Body of pancreas (tissue), 4 donors: ENCODE measurements around the gene PLPP3. TPM values are rescaled to one million over a fixed set of nuclear protein-coding genes. Genes with fewer than 3 reads are reported as not detected.

ENCODE experiments used
- ATAC-seq: fragments of 150-250 bp; one replicate; pipeline ENCODE4 v1.9.1; 2016
- DNase-seq, 4 donors: peaks; one replicate each; pipeline ENCODE4 v3.0.0-alpha.2; 2019
- H3K27ac ChIP-seq, 4 donors: fragments of 200-600 bp; sonication (generic); 1 replicate in 3 of 4; 2 replicates in 1 of 4; pipeline versions ENCODE4 v1.5.1 to v1.6.1; 2016 to 2019; ENCODE audit warnings: mild to moderate bottlenecking in 1 of 4, mixed read lengths in 1 of 4, moderate library complexity in 1 of 4
- H3K27me3 ChIP-seq, 2 donors: fragments of 200-600 bp; sonication (generic); one replicate each; pipeline ENCODE4 v1.6.0; 2016; ENCODE audit warnings: mild to moderate bottlenecking in 1 of 2
- H3K36me3 ChIP-seq, 2 donors: fragments of 200-600 bp; sonication (generic); replicated peaks in 1 of 2; 2 replicates each; pipeline ENCODE4 v1.5.1; 2016; ENCODE audit warnings: low read depth in 2 of 2; ENCODE audit not compliant: insufficient read depth in 1 of 2
- H3K4me1 ChIP-seq: fragments of 200-600 bp; sonication (generic); one replicate; pipeline ENCODE4 v1.6.0; 2016
- H3K4me3 ChIP-seq, 2 donors: fragments of 200-600 bp; sonication (generic); 1 replicate in 1 of 2; 2 replicates in 1 of 2; pipeline ENCODE4 v1.5.1; 2016 to 2019
- H3K9me3 ChIP-seq, 3 donors: fragments of 200-600 bp; sonication (generic); 1 replicate in 2 of 3; 2 replicates in 1 of 3; pipeline ENCODE4 v1.5.1; 2016
- POLR2A ChIP-seq, 3 donors: fragments of 450-650 bp; IDR thresholded peaks; one replicate each; pipeline ENCODE4 v1.6.1; 2016; ENCODE audit warnings: antibody characterized with exemption in 3 of 3, mild to moderate bottlenecking in 2 of 3
- WGBS, 2 donors: methylation state at CpG; one replicate each; pipeline ENCODE4 v1.1.5; 2017; 5-methylcytosine and 5-hydroxymethylcytosine counted together
- intact Hi-C: fragments of 100-400 bp; cut with DNase I; formaldehyde crosslinking; loops from one replicate; pipeline ENCODE4 v1.15.1; 2023
- total RNA-seq, 2 donors: library from RNA; depleted of rRNA; stranded (reverse); fragments of >200 nt; gene quantifications; one replicate each; pipeline ENCODE4 v1.1.0, GENCODE V29; 2016
- TF ChIP-seq, protein P1 (sequence below), 7 experiments: fragments of 450-650 bp in 4 of 7; fragments of 200-600 bp in 3 of 7; sonication (generic) in 3 of 7; IDR thresholded peaks; one replicate each; pipeline ENCODE4 v1.5.1; 2016 to 2019; ENCODE audit warnings: antibody characterized with exemption in 7 of 7

Gene PLPP3
- total RNA-seq, 2 donors from 2014 or later, result 35.8 to 52.7 TPM

DNA sequence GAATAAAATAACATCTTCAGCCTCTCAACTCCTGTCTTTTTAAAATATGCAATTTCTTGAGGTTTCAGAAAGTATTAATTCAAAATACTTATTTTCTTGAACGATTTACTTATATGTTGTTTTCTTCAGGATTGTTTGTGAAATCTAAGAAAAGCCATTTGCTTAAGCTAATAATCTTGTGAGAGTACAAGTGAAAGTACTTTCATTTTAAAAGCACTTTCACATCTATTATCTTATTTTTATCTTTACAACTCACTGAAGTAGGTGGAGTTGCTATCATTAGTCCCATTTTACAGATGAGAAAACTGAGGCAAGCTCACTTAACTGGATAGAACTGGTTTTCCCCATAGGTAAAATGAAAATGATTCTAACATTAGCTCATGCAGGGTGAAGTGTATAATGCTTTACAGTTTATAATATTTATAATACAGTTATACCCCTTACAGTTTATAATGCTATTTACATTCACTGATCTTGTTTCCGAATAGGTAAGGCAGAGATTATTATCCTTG lies 4.7 kb upstream of the PLPP3 start:
- TF ChIP-seq, protein P1, sequence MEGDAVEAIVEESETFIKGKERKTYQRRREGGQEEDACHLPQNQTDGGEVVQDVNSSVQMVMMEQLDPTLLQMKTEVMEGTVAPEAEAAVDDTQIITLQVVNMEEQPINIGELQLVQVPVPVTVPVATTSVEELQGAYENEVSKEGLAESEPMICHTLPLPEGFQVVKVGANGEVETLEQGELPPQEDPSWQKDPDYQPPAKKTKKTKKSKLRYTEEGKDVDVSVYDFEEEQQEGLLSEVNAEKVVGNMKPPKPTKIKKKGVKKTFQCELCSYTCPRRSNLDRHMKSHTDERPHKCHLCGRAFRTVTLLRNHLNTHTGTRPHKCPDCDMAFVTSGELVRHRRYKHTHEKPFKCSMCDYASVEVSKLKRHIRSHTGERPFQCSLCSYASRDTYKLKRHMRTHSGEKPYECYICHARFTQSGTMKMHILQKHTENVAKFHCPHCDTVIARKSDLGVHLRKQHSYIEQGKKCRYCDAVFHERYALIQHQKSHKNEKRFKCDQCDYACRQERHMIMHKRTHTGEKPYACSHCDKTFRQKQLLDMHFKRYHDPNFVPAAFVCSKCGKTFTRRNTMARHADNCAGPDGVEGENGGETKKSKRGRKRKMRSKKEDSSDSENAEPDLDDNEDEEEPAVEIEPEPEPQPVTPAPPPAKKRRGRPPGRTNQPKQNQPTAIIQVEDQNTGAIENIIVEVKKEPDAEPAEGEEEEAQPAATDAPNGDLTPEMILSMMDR (IDR thresholded peaks at IDR 0.05), result no peak
- TF ChIP-seq POLR2A (IDR thresholded peaks at IDR 0.05), result no peak
- intact Hi-C loops, result loop anchor here (10.0 kb wide), 1 partner anchor 1299 kb away; no protein-coding TSS in a partner anchor
- Histone ChIP-seq H3K27me3 (no peaks in the 10 kb centered on the region), H3K27ac (no peak overlapping the region), H3K4me3 (no peak overlapping the region), H3K4me1 (peaks cover 14% of the 10 kb centered on the region), H3K9me3 (no peaks in the 10 kb centered on the region), H3K36me3 (no peaks in the 10 kb centered on the region)
- ATAC-seq, result no peak
- 46 to 62% methylated on average over 2 of the region's 2 CpGs for WGBS, 2 donors
- no peak for DNase-seq

DNA sequence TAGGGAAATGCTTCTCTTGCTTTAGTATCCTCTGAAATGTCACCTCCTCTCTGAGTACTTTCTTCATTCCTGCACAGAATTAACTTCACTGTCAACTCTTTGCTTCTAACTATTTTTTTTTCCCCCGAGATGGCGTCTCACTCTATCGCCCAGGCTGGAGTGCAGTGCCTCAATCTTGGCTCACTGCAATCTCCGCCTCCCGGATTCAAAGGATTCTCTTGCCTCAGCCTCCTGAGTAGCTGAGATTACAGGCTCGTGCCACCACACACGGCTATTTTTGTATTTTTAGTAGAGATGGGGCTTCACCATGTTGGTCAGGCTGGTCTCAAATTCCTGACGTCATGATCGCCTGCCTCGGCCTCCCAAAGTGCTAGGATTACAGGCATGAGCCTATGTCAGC lies 1.4 kb upstream of the PLPP3 start:
- TF ChIP-seq POLR2A (IDR thresholded peaks at IDR 0.05), result no peak
- TF ChIP-seq, protein P1 (IDR thresholded peaks at IDR 0.05), result no peak
- intact Hi-C loops, result loop anchor here (10.0 kb wide), 1 partner anchor 1296 kb away; no protein-coding TSS in a partner anchor
- no peak for DNase-seq

DNA sequence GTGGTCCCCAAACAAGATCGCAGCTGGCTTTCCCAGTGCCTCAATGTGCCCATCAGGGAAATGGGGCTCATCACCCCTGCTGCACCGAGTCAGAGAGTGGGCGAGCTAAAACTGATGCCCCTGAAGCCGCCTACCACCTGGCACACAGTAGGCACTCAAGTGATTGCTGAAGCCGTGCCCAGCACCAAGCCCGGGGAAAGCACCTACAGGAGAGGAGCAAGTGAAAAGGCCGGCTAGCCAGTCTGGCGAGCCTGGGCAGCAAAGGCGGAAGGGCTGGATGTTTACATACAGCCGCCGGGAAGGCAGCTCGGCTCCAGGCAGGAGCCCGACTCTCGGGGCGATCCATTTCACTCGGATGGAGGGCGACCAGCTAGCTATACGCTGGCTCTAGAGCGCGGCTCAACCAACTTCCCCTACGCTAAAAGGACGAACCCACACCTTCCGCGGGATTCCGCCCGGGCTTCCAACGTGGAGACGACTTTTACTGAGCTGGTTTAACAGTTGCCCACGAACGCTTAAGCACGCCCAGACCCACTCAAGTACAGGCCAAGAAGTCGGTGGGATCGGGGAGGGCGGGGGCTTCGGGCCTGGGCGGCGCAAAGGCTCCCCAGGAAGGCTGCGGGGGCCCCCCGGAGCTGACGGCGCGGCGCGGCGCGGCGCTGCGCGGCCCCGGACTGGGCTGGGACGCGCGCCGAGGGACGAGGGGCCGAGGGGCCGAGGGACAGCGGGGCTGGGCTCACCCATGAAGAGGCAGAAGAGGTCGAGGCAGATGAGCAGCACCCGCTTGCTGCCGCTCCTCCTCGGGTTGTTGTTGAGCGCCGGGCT lies 1.0 kb downstream of the PLPP3 start:
- peak overlapping the region; percentile 84 to 91 for H3K4me3 ChIP-seq
- H3K36me3 ChIP-seq, result no peaks in the 10 kb centered on the region
- H3K9me3 ChIP-seq, result no peaks in the 10 kb centered on the region
- H3K27ac ChIP-seq, result peak overlapping the region; percentile 83 to 95 (median 92)
- DNase-seq, result peak; percentile 74 to 81 (median 78)
- TF ChIP-seq, protein P1 (IDR thresholded peaks at IDR 0.05), result no peak
- TF ChIP-seq POLR2A (IDR thresholded peaks at IDR 0.05), result peak in 2 of 3 donors; percentile 72 to 77
- no peaks in the 10 kb centered on the region for H3K27me3 ChIP-seq
- peaks cover 50% of the 10 kb centered on the region for H3K4me1 ChIP-seq
- intact Hi-C loops, result loop anchor here (10.0 kb wide), 2 partner anchors 54 to 174 kb away; no protein-coding TSS in a partner anchor
- WGBS, 2 donors, result 1 to 2% methylated on average over 8 to 47 of the region's 64 CpGs
- ATAC-seq, result peak; percentile 68

More for the DNA sequence above, 1.4 kb upstream of the PLPP3 start:
- no peaks in the 10 kb centered on the region for H3K27me3 ChIP-seq
- H3K9me3 ChIP-seq, result no peaks in the 10 kb centered on the region
- WGBS, 2 donors, result 89 to 96% methylated on average over 10 of the region's 10 CpGs
- no peaks in the 10 kb centered on the region for H3K36me3 ChIP-seq
- H3K27ac ChIP-seq, result no peak overlapping the region
- ATAC-seq, result no peak
- H3K4me3 ChIP-seq, result no peak overlapping the region
- peaks cover 26% of the 10 kb centered on the region for H3K4me1 ChIP-seq

DNA sequence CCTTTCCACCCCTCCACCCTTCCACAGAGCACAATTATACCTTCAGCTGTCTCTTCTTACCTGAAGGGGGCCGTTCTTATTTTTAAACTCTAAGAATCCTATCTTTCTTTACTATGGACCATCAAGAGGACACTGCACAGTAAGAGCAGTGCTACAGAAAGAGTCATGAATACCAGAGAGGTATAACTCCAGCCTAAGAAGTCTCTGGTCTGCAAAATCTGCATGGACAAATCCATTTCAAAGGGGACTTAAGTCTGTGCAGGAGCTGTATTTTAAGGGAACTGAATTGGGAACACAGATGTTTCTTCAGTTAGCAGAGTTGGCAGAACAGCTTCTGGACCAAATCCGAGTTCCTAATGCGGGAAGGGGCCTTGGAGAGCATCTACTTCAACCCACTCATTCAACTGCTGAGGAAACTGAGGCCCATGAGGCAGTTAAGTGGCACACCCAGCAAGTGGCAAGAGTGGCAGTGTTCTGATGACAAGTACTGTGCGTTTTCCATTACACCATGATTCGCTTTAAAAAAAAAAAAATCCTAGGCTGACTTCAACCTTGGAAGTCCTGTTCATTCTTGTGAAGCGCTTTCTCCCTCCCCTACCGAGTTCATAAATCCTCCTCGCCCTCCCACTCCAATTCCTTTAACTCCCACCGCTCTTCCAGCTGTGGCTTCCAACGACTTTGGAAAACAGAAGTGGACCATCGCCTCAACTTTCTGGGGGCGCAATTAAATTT lies 1.8 kb downstream of the PLPP3 start:
- no peak for TF ChIP-seq POLR2A (IDR thresholded peaks at IDR 0.05)
- TF ChIP-seq, protein P1 (IDR thresholded peaks at IDR 0.05), result no peak
- Histone ChIP-seq H3K4me3 (peak overlapping the region; percentile 84 to 91), H3K27ac (peak overlapping the region; percentile 83 to 95 (median 92)), H3K36me3 (no peaks in the 10 kb centered on the region), H3K27me3 (no peaks in the 10 kb centered on the region), H3K9me3 (no peaks in the 10 kb centered on the region), H3K4me1 (peaks cover 58% of the 10 kb centered on the region)
- DNase-seq, result peak in 3 of 4 donors; percentile 11 to 23 (median 19)
- no peak for ATAC-seq
- intact Hi-C loops, result loop anchor here (10.0 kb wide), 2 partner anchors 53 to 173 kb away; no protein-coding TSS in a partner anchor
- 14 to 15% methylated on average over 12 of the region's 12 CpGs for WGBS, 2 donors
